Trophoblast cell (in vitro differentiated cells and primary cell): Measurements from ENCODE around the gene ABCC8.
A peak's percentile ranks its signal among the peaks of the same experiment; 100 is the strongest.

Experiments used
- DNase-seq, 2 donors: peaks; one replicate each; pipeline ENCODE4 v3.0.0-alpha.2; 2016
- H2AFZ ChIP-seq: 2 replicates; pipeline ENCODE4 v1.6.1; 2013; ENCODE audit warnings: low read length, moderate library complexity, mild to moderate bottlenecking; ENCODE audit not compliant: insufficient read depth, poor library complexity
- H2AK5ac ChIP-seq: 2 replicates; pipeline ENCODE4 v1.6.1; 2013; ENCODE audit warnings: mild to moderate bottlenecking, low read length
- H2BK120ac ChIP-seq: 2 replicates; pipeline ENCODE4 v1.6.1; 2013; ENCODE audit warnings: low read length, mild to moderate bottlenecking, moderate library complexity; ENCODE audit not compliant: insufficient read depth, poor library complexity
- H2BK12ac ChIP-seq: 2 replicates; pipeline ENCODE4 v1.6.1; 2013; ENCODE audit warnings: mild to moderate bottlenecking, low read length, moderate library complexity
- H2BK5ac ChIP-seq: 2 replicates; pipeline ENCODE4 v1.6.1; 2013; ENCODE audit warnings: low read length, low read depth, moderate library complexity, mild to moderate bottlenecking; ENCODE audit not compliant: poor library complexity
- H3K14ac ChIP-seq: 2 replicates; pipeline ENCODE4 v1.6.1; 2013; ENCODE audit warnings: mild to moderate bottlenecking, low read length
- H3K18ac ChIP-seq: 2 replicates; pipeline ENCODE4 v1.6.1; 2013; ENCODE audit warnings: mild to moderate bottlenecking, low read length
- H3K23ac ChIP-seq: 2 replicates; pipeline ENCODE4 v1.6.1; 2013; ENCODE audit warnings: low read length
- H3K27ac ChIP-seq: 2 replicates; pipeline ENCODE4 v1.5.1; 2013; ENCODE audit warnings: low read depth, mild to moderate bottlenecking, inconsistent platforms, low read length, moderate library complexity
- H3K27me3 ChIP-seq: 2 replicates; pipeline ENCODE4 v1.6.1; 2013; ENCODE audit warnings: inconsistent platforms, mild to moderate bottlenecking, low read length, moderate library complexity; ENCODE audit not compliant: insufficient read depth
- H3K36me3 ChIP-seq, 2 experiments: 1 replicate in 1 of 2; 2 replicates in 1 of 2; pipeline ENCODE4 v1.6.1; 2013; ENCODE audit warnings: low read length in 2 of 2, mild to moderate bottlenecking in 2 of 2, moderate library complexity in 1 of 2; ENCODE audit not compliant: insufficient read depth in 2 of 2, control insufficient read depth in 1 of 2
- H3K4ac ChIP-seq: 2 replicates; pipeline ENCODE4 v1.6.1; 2013; ENCODE audit warnings: low read depth, mild to moderate bottlenecking, low read length, moderate library complexity
- H3K4me1 ChIP-seq, 2 experiments: 1 replicate in 1 of 2; 2 replicates in 1 of 2; pipeline ENCODE4 v1.6.1; 2013; ENCODE audit warnings: low read length in 2 of 2, mild to moderate bottlenecking in 2 of 2, moderate library complexity in 1 of 2; ENCODE audit not compliant: insufficient read depth in 2 of 2, control insufficient read depth in 1 of 2
- H3K4me2 ChIP-seq: 2 replicates; pipeline ENCODE4 v1.6.1; 2013; ENCODE audit warnings: inconsistent platforms, mild to moderate bottlenecking, low read length, moderate library complexity
- H3K4me3 ChIP-seq: 2 replicates; pipeline ENCODE4 v1.5.1; 2013; ENCODE audit warnings: mild to moderate bottlenecking, low read depth, low read length, inconsistent platforms
- H3K79me1 ChIP-seq: one replicate; pipeline ENCODE4 v1.6.1; 2013; ENCODE audit warnings: low read length
- H3K79me2 ChIP-seq: 2 replicates; pipeline ENCODE4 v1.6.1; 2013; ENCODE audit warnings: low read length, mild to moderate bottlenecking; ENCODE audit not compliant: control insufficient read depth, insufficient read depth, poor library complexity
- H3K9ac ChIP-seq: 2 replicates; pipeline ENCODE4 v1.6.1; 2013; ENCODE audit warnings: mild to moderate bottlenecking, low read length
- H3K9me3 ChIP-seq: 2 replicates; pipeline ENCODE4 v1.6.1; 2013; ENCODE audit warnings: low read depth, mild to moderate bottlenecking, control low read depth, inconsistent platforms, low read length; ENCODE audit not compliant: insufficient read depth
- H4K12ac ChIP-seq: 2 replicates; pipeline ENCODE4 v1.6.1; 2013; ENCODE audit warnings: low read depth, mild to moderate bottlenecking, low read length, moderate library complexity
- H4K8ac ChIP-seq: 2 replicates; pipeline ENCODE4 v1.6.1; 2013; ENCODE audit warnings: low read depth, mild to moderate bottlenecking, low read length, moderate library complexity
- H4K91ac ChIP-seq: one replicate; pipeline ENCODE4 v1.6.1; 2013; ENCODE audit warnings: low read depth, mild to moderate bottlenecking, low read length, moderate library complexity
- WGBS: extraction: QIAGEN DNeasy Blood & Tissue Kit; methylation state at CpG from one replicate; pipeline ENCODE4 v1.1.7; 2013; ENCODE audit warnings: missing lambda C conversion rate; ENCODE audit not compliant: insufficient read length, insufficient coverage; ENCODE audit errors: extremely low coverage; 5-methylcytosine and 5-hydroxymethylcytosine counted together

ABCC8 gene

DNA sequence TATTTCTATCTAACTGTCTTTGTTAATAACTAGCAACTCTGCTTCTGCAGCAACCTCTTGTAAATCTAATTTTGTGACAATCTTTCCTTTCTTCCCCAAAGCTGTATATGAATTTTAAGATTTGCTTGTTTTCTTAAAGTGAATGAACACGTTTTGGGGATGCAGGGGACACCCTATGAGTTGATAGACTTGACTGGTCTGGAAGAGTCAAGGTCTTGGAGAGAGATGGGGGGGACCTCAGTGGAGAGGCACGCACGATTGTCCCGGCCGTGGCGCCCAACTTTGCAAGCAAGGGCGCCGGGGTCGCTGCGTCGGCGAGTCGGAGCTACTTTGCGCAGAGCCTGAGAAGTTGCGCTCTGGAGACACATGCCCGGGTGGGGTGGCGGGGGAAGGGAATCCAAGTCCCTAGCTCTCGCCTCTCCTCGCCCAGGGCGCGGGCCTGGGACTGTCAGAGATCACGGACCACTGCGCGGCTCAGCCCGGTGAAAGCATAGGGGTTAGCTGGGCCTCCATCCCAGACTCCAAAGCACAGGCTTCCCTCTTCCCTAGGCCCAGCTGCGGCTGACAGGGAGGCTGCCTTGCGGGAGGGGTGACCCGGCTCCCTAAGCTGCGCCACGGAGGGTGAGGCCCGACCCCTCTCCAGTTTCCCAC lies 854 bp downstream of the ABCC8 start:
- no CpG with 5 or more reads among the region's 31 CpGs for whole genome bisulfite sequencing
- Histone ChIP-seq H4K8ac (no peak overlapping the region), H3K36me3 (no peaks in the 10 kb centered on the region)

DNA sequence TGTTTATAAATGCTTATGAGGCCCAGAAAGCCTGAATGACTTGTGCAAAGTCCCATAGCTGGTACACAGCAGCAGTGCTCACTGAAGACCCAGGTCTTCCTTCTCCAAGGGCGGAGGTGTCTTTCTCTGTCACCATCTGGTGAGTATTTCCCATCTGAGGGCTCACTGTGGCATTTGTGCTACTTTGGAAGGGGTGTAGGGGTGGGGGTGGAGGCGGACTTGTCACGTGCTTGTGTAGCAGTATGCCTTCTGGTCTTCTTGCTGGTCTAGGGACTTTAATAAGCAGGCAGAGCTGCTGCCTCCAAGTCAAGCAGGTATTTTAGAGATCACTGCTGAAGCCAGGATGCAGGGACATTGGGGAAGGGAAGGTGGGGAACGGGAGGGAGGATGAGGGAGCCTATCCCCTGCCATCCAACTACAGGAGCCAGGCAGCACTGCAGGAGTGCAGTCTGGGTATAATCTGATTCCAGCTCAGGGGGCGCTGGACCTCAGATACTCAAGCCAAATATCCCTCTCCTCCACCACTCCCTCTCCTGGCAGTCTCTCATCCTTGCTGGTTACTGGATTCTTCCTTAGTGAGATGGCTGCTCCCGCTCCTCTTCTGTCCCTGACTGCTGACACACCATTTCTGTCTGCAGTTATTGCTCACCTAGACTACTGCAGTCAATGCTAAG lies 3.4 kb downstream of the ABCC8 start:
- WGBS, result no CpG with 5 or more reads among the region's 6 CpGs
- Histone ChIP-seq H3K79me2 (no peaks in the 10 kb centered on the region), H4K12ac (no peak overlapping the region), H2BK12ac (no peak overlapping the region), H3K18ac (no peak overlapping the region), H3K27ac (no peak overlapping the region), H3K36me3 (no peaks in the 10 kb centered on the region), H2BK120ac (no peak overlapping the region), H3K79me1 (no peaks in the 10 kb centered on the region), H3K14ac (no peak overlapping the region), H4K91ac (no peak overlapping the region), H3K4me3 (no peak overlapping the region), H3K4me1 (no peaks in the 10 kb centered on the region), H2BK5ac (no peak overlapping the region), H3K4ac (no peak overlapping the region), H4K8ac (no peak overlapping the region), H2AK5ac (no peak overlapping the region), H2AFZ (no peak overlapping the region), H3K27me3 (peaks cover 37% of the 10 kb centered on the region), H3K23ac (no peak overlapping the region), H3K9ac (no peak overlapping the region), H3K9me3 (peaks cover 10% of the 10 kb centered on the region), H3K4me2 (no peak overlapping the region)
- DNase-seq, result no peak

More for the DNA sequence above, 854 bp downstream of the ABCC8 start:
- Histone ChIP-seq H3K4me1 (no peaks in the 10 kb centered on the region), H3K4me3 (no peak overlapping the region), H3K79me1 (no peaks in the 10 kb centered on the region), H4K91ac (no peak overlapping the region), H3K4ac (no peak overlapping the region), H3K9me3 (peaks cover 9% of the 10 kb centered on the region), H2AFZ (no peak overlapping the region), H3K14ac (no peak overlapping the region), H3K79me2 (no peaks in the 10 kb centered on the region), H2AK5ac (no peak overlapping the region), H2BK5ac (no peak overlapping the region), H3K9ac (no peak overlapping the region), H3K27me3 (peaks cover 39% of the 10 kb centered on the region), H4K12ac (no peak overlapping the region), H3K23ac (no peak overlapping the region), H3K27ac (no peak overlapping the region), H3K4me2 (peak overlapping the region; percentile 63), H2BK12ac (no peak overlapping the region), H3K18ac (no peak overlapping the region), H2BK120ac (no peak overlapping the region)
- no peak for DNase-seq

DNA sequence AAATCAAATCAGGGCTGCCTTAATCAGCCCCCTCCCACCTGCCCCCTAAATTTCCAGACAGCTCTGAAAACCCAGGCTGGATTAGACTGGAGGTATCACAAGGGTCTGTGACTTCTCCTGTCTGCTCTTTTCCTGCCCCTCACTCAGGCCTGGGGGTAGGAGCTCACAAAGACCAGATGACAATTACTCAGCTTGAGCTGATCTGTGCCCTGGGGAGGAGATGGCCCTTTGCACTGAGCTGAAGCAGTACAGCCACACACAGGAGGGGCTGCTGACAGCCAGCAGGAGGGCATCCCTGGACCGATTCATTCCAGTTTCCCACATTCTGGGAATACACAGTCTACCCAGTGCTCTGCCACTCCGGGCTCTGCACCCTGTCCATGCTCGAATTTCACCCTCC lies 4.2 kb downstream of the ABCC8 start:
- H2AFZ ChIP-seq, result no peak overlapping the region
- H4K12ac ChIP-seq, result no peak overlapping the region
- H3K4ac ChIP-seq, result no peak overlapping the region
- no peaks in the 10 kb centered on the region for H3K79me1 ChIP-seq
- no peak overlapping the region for H4K91ac ChIP-seq
- H3K4me2 ChIP-seq, result no peak overlapping the region
- H3K36me3 ChIP-seq, result no peaks in the 10 kb centered on the region
- H3K23ac ChIP-seq, result no peak overlapping the region
- no peak overlapping the region for H4K8ac ChIP-seq
- DNase-seq, result no peak
- H3K79me2 ChIP-seq, result no peaks in the 10 kb centered on the region
- H3K27ac ChIP-seq, result no peak overlapping the region
- H3K4me3 ChIP-seq, result no peak overlapping the region
- no peak overlapping the region for H2BK12ac ChIP-seq
- H2AK5ac ChIP-seq, result no peak overlapping the region
- no peaks in the 10 kb centered on the region for H3K4me1 ChIP-seq
- no peak overlapping the region for H3K14ac ChIP-seq
- no CpG with 5 or more reads among the region's 3 CpGs for WGBS
- H3K9me3 ChIP-seq, result peaks cover 10% of the 10 kb centered on the region
- no peak overlapping the region for H2BK120ac ChIP-seq
- H3K18ac ChIP-seq, result no peak overlapping the region
- peaks cover 30% of the 10 kb centered on the region for H3K27me3 ChIP-seq
- peak overlapping the region; percentile 6 for H3K9ac ChIP-seq
- H2BK5ac ChIP-seq, result no peak overlapping the region

DNA sequence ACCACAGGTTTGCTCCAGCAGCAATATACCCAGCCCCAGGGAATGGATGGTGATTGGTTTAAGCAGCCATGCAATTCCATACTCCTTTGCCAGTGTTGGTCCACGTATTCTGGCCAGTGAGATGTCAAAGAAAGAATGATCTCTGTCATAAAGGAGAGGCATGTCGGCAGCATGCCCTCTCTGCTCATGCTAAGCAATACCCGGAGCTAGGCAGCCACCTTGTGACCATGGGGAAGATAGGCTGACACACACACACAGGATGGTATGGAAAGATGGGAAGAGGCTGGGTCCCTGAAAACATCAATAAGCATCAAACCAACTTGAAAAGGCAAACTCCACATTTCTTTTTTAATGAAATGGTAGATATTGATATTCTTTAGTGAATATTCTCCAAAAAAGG lies 5.1 kb downstream of the ABCC8 start:
- Histone ChIP-seq H3K27ac (no peak overlapping the region), H3K79me1 (no peaks in the 10 kb centered on the region), H3K9ac (no peak overlapping the region), H2BK12ac (no peak overlapping the region), H3K27me3 (peaks cover 22% of the 10 kb centered on the region), H2AK5ac (no peak overlapping the region), H3K4me1 (no peaks in the 10 kb centered on the region), H3K4me2 (no peak overlapping the region), H4K8ac (no peak overlapping the region), H4K91ac (no peak overlapping the region), H3K23ac (no peak overlapping the region), H3K18ac (no peak overlapping the region), H3K9me3 (peaks cover 6% of the 10 kb centered on the region), H3K4me3 (no peak overlapping the region), H3K14ac (no peak overlapping the region), H3K36me3 (no peaks in the 10 kb centered on the region), H2BK120ac (no peak overlapping the region), H2BK5ac (no peak overlapping the region), H4K12ac (no peak overlapping the region), H3K4ac (no peak overlapping the region), H3K79me2 (no peaks in the 10 kb centered on the region), H2AFZ (no peak overlapping the region)
- no CpG with 5 or more reads among the region's 3 CpGs for WGBS
- DNase-seq, result no peak
